GM21360 (cell line): Measurements from ENCODE around the gene DHH.
A peak's percentile ranks its signal among the peaks of the same experiment; 100 is the strongest.

Experiments used
- ATAC-seq: cut with Tn5 transposase; IDR thresholded peaks from one replicate; pipeline ENCODE4 v1.9.1; 2021; ENCODE audit warnings: mild to moderate bottlenecking, moderate library complexity; ENCODE audit not compliant: unreplicated experiment

Gene DHH

GRCh38 chr12:49109641-49110463, 15.3 kb upstream of the DHH start:
- no peak for ATAC-seq

DNA sequence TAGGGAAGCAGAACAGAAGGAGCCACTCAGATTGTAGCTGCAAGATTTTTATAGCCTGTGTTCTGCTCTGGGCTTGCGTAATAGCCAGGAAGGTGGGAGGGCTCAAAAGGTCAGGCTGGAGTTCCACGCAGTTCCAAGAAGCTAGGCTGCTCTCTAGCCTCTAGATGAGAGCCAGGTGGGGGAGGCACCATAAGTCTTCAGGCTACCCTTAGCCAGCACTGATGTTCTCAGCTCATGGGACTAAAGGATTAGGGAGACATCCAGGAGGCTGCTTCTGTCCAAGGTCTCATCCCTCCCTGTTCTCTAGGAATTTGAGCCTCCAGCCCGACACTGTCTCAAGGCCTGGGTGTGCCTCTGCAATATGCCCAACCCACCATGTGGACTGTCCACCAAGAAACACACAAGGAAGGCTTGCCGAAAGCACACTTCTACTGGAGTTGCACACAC, 14.4 kb upstream of the DHH start:
- no peak for ATAC-seq

DNA sequence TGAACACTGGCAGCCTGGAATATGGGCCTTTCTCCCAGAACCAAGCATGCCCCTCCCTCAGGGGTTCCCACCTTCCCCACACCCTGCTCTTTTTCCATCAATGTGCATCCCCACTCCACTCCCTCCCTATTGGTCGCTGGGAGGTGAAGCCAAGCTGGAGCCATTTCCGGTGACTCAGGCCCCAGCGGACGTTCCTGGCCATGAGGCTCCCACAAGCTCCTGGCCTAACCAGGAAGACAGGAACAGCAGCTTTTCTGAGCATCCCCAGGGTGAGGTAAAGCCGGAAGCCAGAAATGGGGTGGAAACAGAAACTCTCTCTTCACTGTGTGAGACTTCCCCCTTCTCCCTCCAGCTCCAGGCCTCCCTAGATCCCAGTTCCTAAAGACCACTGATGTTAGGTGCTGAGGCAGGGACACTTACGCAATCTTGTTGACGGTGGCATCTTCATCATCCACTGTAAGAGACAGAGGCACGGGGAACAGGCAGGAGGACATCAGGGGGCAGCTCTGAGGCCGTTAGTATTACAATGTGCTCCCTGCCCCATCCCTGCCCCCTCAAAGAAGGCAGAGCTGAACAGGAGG, 11.0 kb upstream of the DHH start:
- no peak for ATAC-seq

DNA sequence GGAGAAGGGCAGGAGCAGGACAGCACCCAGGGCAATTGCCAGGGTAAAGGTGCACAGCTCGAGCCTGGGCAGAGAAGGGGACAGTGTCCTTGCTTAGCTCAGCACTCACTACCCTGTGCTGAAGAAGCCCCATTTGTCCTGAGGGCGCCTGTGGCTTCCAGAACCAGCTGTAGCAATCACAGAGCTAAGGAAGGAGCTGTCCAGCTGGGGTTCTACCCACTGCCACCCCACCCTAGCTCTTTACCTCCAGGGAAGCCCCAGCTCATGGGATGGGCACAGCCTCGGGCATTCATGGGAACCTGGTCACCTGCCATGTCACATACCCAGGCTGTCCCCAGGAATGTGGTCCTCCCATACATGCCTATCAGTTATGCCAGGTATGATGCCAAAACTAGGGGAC, 10.2 kb upstream of the DHH start:
- no peak for ATAC-seq

DNA sequence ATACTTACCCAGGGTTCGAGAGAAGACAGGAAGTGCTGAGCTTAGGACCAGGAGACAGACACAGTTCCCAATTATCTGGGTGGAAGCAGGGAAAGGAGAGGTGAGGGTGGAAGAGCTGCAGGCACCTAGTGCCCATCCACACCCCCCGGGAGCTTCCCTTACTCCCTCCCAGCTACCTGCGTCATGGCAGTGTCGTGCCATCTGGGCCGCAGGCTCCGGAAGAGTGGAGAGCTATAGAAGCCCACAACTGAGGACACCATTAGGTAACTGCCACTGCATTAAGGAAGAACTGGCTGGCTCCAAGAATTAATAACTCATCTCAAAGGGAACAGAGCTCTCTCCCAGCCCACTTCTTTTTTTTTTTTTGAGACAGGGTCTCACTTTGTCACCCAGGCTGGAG, 5.8 kb upstream of the DHH start:
- ATAC-seq, result no peak

DNA sequence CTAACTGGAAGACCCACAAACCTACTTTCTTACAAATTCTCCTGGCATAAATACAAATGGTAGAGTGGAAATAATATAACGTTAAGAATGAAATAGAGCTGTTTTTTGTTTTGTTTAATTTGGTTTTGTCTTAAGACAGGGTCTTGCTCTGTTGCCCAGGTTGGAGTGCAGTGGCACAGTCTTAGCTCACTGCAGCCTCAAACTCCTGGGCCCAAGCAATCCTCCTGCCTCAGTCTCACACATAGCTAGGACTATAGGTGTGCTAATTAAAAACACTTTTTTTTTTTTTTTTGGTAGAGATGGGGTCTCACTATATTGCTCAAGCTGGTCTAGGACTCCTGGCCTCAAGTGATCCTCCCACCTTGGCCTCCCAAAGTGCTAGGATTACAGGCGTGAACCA, 4.1 kb upstream of the DHH start:
- no peak for ATAC-seq

DNA sequence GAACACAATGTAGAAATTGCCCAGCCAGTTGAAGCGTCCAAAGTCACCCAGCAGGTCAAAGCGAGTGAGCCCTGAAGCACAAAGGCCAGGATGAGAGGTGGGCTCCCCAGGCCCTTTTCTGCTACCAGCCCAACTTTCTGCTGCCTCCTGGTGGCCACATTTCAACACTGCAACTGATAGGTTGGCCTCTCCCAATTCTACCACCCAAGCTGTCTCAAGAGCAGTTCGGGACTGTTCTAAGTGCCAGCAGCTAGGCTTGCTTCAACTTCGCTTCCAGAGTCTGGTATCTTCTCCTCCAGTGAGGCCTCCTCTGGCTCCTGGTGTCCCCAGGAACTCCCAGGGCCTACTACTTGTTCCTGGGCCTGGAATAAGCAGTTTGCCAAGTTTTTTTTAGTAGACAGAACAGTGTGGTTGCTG, 3.4 kb upstream of the DHH start:
- no peak for ATAC-seq

DNA sequence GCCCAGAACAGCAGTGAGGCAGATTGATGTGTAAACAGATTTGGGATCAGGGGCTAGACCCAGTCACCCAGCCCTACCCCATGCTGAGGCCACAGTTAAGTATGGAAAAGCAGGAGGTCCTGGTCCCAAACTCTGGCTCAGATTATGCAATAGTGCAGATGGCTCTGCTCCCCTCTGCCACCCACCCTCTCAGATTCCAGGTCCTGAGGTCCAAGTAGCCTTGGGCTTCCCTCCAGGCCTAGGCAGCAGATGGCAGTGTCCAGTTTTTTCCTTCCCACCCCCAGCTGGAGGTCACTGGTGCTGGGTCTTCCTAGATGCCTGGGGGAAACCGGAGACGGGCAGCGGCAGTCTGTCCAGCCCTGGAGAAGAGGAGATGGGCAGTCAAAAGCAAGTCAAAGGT, 2.8 kb upstream of the DHH start:
- ATAC-seq, result no peak

GRCh38 chr12:49094975-49095365, 369 bp upstream of the DHH start:
- no peak for ATAC-seq

DNA sequence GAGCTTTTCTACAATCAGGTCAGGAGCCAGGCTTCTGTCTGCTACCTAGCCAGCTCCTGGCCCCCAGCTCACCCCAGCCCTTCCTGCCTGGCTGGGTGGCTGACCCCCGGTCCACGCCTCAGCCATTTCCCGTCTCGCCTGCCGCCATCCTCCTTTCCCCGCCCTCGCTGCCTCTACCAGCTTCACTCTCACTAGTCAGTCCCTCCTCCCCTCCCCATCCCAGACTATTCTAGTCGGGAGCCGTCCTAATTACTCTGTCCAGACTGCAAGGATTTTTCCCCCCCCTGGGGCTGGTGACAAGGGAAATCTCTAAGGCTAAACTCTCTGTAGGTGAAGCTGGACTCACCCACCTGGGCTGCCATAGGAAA, 825 bp downstream of the DHH start:
- no peak for ATAC-seq

DNA sequence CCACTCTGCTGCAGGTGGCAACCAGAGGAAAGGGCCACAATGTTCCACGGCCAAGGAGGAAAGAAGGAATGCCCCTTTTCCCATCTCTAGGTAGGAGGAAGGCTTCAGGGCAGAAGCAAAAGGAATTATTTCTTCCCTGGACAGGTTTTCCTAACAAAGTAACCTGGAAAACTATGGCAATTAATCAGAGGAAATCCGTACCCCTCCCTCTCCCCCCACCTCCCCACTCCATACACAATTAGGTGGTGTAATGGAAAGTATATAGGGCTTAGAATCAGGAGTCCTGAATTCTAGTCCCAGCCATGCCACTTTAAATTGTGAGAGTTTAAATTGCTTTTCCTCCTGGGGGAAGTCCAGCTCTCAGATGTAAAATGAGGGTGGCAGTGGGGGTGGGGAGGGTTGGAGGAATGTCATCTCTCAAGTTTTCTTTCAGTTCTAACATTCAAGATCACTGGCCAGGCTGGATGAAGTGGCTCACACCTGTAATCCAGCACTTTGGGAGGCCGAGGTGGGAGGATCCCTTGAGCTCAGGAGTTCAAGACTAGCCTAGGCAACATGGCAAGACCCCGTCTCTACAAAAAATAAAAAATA, 1.7 kb downstream of the DHH start:
- no peak for ATAC-seq

DNA sequence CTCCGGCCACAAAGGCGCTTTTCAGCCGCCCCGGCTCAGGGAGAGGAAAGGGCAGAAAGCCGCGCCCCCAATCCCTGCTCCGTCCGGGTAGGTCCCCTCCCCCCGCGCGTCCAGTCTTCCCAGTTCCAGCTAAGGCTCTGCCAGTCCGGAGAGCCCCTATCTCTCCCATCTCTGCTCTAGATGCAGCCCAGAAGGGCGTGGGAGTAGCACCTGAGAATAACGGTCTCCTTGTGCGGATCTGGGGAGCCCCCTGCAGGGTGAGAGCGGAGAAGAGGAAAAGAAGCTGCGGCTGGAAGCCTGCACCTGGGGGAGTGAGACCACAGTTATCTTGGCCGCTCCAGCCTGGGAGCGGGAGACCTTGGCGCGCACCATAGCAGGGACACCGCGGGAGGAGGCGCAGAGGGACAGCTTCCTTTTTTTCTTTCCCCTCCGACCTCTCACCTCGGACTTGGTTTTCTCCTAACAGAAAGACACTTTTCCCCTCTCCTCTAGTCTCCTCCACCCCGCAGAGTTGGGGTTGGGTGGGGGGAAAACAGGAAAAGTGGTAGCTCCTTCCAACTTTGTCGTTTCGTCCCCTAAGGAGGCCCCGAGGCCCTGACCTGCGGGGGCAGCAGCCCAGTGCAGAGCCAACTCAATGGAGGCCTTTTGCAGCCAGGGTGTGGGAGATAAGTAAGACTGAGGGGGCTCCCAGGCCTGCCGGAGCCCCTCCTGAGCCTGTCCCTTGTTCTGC, 2.4 kb downstream of the DHH start:
- no peak for ATAC-seq

- ATAC-seq, result no peak
These were observed 2.8 kb downstream of the DHH start for GRCh38 chr12:49091836-49092085.

- ATAC-seq, result no peak
These were observed 3.4 kb downstream of the DHH start for GRCh38 chr12:49091056-49091835.

DNA sequence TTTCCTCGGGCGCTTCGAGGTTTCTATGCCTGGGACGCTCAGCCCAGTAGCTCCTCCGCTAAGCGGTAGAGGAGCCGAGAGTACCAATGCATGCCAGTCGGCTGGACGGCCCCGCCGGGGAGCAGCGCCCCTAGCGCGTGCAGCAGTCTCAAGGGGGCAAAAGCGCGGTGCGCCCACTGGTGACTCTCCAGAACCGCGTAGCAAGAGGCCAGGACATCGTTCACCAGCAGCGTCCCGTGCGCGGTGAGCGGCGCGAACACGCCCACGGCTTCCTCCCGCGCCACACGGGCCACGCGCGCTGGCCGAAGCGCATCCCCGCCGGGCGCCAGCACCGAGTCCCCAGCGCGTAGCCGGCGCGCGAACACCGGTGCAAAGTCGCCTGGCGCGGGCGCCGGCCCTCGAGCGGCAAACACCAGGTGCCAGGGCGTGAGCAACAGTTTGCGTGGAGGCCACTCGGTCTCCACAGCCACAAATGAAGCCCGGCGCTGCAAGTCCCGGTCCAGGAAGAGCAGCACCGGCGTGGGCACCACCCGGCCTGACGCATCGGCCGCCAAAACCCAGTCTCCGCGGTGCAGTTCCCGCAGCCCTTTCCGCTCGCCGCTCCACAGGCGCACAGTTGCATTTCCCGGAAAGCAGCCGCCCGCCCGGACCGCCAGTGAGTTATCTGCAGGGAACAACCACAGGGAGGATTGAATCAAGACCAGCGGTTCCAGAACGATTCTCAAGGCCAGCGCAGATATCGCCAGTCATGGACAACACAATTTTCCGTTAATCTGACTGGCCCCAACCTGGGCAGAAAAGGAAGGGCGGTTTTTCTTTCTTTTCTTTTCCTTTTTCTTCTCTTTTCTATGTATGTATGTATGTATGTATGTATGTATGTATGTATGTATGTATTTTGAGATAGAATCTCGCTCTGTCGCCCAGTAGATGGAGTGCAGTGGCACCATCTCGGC, 4.5 kb downstream of the DHH start:
- no peak for ATAC-seq

- no peak for ATAC-seq
These were observed 5.7 kb downstream of the DHH start for GRCh38 chr12:49088932-49089330.

DNA sequence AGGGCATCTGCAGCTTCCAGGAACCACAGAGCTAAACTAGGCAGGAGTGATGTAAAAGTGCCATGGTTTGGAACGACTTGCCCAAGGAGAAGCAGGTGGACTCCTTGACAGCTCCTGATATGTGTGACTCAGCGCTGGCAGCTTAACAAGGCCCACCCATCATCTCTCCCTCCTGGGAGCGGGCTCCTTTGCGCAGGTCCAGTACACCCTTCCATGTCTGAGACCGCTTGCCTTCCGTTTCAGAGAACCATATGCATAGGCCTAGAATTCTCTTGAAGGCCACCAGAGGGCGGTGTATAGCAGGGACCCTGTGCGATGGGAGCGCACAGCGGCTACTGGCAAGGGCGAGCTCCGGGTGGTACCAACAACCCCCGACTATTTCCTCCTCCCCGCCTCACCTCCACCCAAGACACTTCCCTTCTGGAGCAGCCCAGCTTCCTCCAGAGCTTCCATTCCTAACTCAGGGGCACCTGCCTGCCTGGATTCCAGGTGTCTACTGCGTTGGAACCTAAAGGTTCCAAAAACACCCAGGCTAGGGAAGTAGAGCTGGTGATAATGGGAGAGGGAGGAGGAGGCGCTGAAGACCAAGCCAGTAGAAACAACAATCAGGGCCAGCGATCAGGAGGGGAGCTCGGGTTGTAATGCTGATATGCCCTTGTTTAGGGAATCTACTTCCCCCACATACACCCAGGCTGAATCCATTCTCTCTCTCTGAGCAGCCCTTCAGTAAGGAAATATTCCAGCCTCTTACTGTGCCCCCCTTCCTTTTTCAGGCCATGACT, 6.3 kb downstream of the DHH start:
- ATAC-seq, result peak; percentile 72

- ATAC-seq, result no peak
These were observed 8.5 kb downstream of the DHH start for GRCh38 chr12:49086116-49086515.

GRCh38 chr12:49084438-49084837, 10.2 kb downstream of the DHH start:
- ATAC-seq, result no peak
